Glutamatergic neuron (in vitro differentiated cells): ENCODE measurements around the gene WAC. TPM values are rescaled to one million over a fixed set of nuclear protein-coding genes. Genes with fewer than 3 reads are reported as not detected.

ENCODE experiments used
- DNase-seq: peaks from one replicate; pipeline ENCODE4 v3.0.0; 2022
- H3K27ac Mint-ChIP-seq: one replicate; pipeline ENCODE4 v1.8.0; 2020; ENCODE audit warnings: mild to moderate bottlenecking, mixed read lengths, inconsistent platforms; ENCODE audit not compliant: unreplicated experiment
- H3K27me3 Mint-ChIP-seq: one replicate; pipeline ENCODE4 v1.8.0; 2020; ENCODE audit warnings: mild to moderate bottlenecking, moderate library complexity, mixed read lengths, inconsistent platforms; ENCODE audit not compliant: unreplicated experiment
- H3K36me3 Mint-ChIP-seq: one replicate; pipeline ENCODE4 v1.8.0; 2020; ENCODE audit warnings: mild to moderate bottlenecking, mixed read lengths, inconsistent platforms; ENCODE audit not compliant: unreplicated experiment
- H3K4me1 Mint-ChIP-seq: one replicate; pipeline ENCODE4 v1.8.0; 2020; ENCODE audit warnings: mild to moderate bottlenecking, low read depth, mixed read lengths, inconsistent platforms; ENCODE audit not compliant: unreplicated experiment
- H3K4me3 Mint-ChIP-seq: one replicate; pipeline ENCODE4 v1.8.0; 2020; ENCODE audit warnings: mild to moderate bottlenecking, mixed read lengths, inconsistent platforms; ENCODE audit not compliant: unreplicated experiment
- H3K9me3 Mint-ChIP-seq: one replicate; pipeline ENCODE4 v1.8.0; 2020; ENCODE audit warnings: mild to moderate bottlenecking, moderate library complexity, mixed read lengths, inconsistent platforms; ENCODE audit not compliant: unreplicated experiment
- CTCF ChIP-seq: fragments of 200-600 bp; sonication (generic); IDR thresholded peaks from one replicate; pipeline ENCODE4 v1.5.0; 2021; ENCODE audit not compliant: partially characterized antibody, unreplicated experiment
- total RNA-seq: library from RNA; stranded (reverse); fragmentation: NEBNext Ultra II Directional; extraction: Animal tissue kit (Norgen Biotek cat#: 25700); gene quantifications from one replicate; pipeline ENCODE4 v1.2.1, GENCODE V29; 2021; ENCODE audit not compliant: unreplicated experiment

Gene WAC
- total RNA-seq, 1 donor from 2014 or later: 121 TPM

GRCh38 chr10:28533571-28534304 is 820 bp downstream of the WAC start:
- Mint-ChIP-seq H3K27ac (peak overlapping the region; percentile 95), H3K4me3 (peak overlapping the region; percentile 98), H3K4me1 (peaks cover 8% of the 10 kb centered on the region), H3K36me3 (no peaks in the 10 kb centered on the region), H3K27me3 (peaks cover 13% of the 10 kb centered on the region), H3K9me3 (peaks cover 16% of the 10 kb centered on the region)
- peak; percentile 72 for DNase-seq
- no peak for TF ChIP-seq CTCF

- no peak for DNase-seq
- Mint-ChIP-seq H3K4me1 (peaks cover 8% of the 10 kb centered on the region), H3K27me3 (peaks cover 13% of the 10 kb centered on the region), H3K9me3 (peaks cover 16% of the 10 kb centered on the region), H3K36me3 (no peaks in the 10 kb centered on the region), H3K4me3 (peak overlapping the region; percentile 64), H3K27ac (no peak overlapping the region)
- TF ChIP-seq CTCF: no peak
Measured at GRCh38 chr10:28535846-28536245, 2.9 kb downstream of the WAC start.

GRCh38 chr10:28538595-28538994 is 5.7 kb downstream of the WAC start:
- Mint-ChIP-seq H3K27me3 (peaks cover 3% of the 10 kb centered on the region), H3K27ac (no peak overlapping the region), H3K4me1 (peaks cover 11% of the 10 kb centered on the region), H3K4me3 (no peak overlapping the region), H3K36me3 (no peaks in the 10 kb centered on the region), H3K9me3 (peaks cover 7% of the 10 kb centered on the region)
- no peak for DNase-seq
- no peak for TF ChIP-seq CTCF

GRCh38 chr10:28540145-28540544 is 7.2 kb downstream of the WAC start:
- H3K4me1 Mint-ChIP-seq: peaks cover 9% of the 10 kb centered on the region
- no peak for DNase-seq
- no peaks in the 10 kb centered on the region for H3K27me3 Mint-ChIP-seq
- no peak overlapping the region for H3K27ac Mint-ChIP-seq
- H3K9me3 Mint-ChIP-seq: no peaks in the 10 kb centered on the region
- no peaks in the 10 kb centered on the region for H3K36me3 Mint-ChIP-seq
- no peak overlapping the region for H3K4me3 Mint-ChIP-seq
- no peak for TF ChIP-seq CTCF

GRCh38 chr10:28541717-28542365 is 8.9 kb downstream of the WAC start:
- Mint-ChIP-seq H3K4me1 (peaks cover 6% of the 10 kb centered on the region), H3K9me3 (no peaks in the 10 kb centered on the region), H3K27ac (peak overlapping the region; percentile 35), H3K27me3 (no peaks in the 10 kb centered on the region), H3K4me3 (no peak overlapping the region), H3K36me3 (no peaks in the 10 kb centered on the region)
- TF ChIP-seq CTCF: no peak
- DNase-seq: no peak
